Liver (tissue), 9 donors: ENCODE measurements around the gene PITX2. TPM values are rescaled to one million over a fixed set of nuclear protein-coding genes. Genes with fewer than 3 reads are reported as not detected.

ENCODE experiments used
- DNase-seq: peaks from one replicate; pipeline ENCODE4 v3.0.0-alpha.2; 2017; ENCODE audit warnings: low spot score
- H3K27ac ChIP-seq, 2 donors: one replicate each; pipeline ENCODE4 v1.7.0; 2013; ENCODE audit warnings: inconsistent platforms in 2 of 2, low read length in 2 of 2, control low read depth in 1 of 2, low read depth in 1 of 2, mild to moderate bottlenecking in 1 of 2
- H3K27me3 ChIP-seq, 4 donors: one replicate each; pipeline versions ENCODE4 v1.6.1 to v1.7.0; 2013; ENCODE audit warnings: low read length in 3 of 4, inconsistent platforms in 1 of 4, mild to moderate bottlenecking in 1 of 4, moderate library complexity in 1 of 4; ENCODE audit not compliant: control insufficient read depth in 4 of 4, insufficient read depth in 4 of 4
- H3K36me3 ChIP-seq, 4 donors: one replicate each; pipeline versions ENCODE4 v1.6.1 to v1.7.0; 2013; ENCODE audit warnings: low read length in 3 of 4, mild to moderate bottlenecking in 3 of 4, low read depth in 1 of 4, moderate library complexity in 1 of 4; ENCODE audit not compliant: control insufficient read depth in 4 of 4, insufficient read depth in 3 of 4
- H3K4me1 ChIP-seq, 4 donors: one replicate each; pipeline versions ENCODE4 v1.6.1 to v1.7.0; 2013; ENCODE audit warnings: low read length in 3 of 4, mild to moderate bottlenecking in 3 of 4, moderate library complexity in 1 of 4; ENCODE audit not compliant: control insufficient read depth in 4 of 4, insufficient read depth in 4 of 4
- H3K4me3 ChIP-seq, 3 donors: one replicate each; pipeline versions ENCODE4 v1.6.1 to v1.7.0; 2013; ENCODE audit warnings: low read length in 3 of 3, control low read depth in 1 of 3, low read depth in 1 of 3, mild to moderate bottlenecking in 1 of 3
- H3K9ac ChIP-seq, 2 donors: one replicate each; pipeline ENCODE4 v1.7.0; 2013; ENCODE audit warnings: low read length in 2 of 2, mild to moderate bottlenecking in 2 of 2, moderate library complexity in 2 of 2, control low read depth in 1 of 2, low read depth in 1 of 2
- H3K9me3 ChIP-seq, 4 donors: one replicate each; pipeline versions ENCODE4 v1.6.1 to v1.7.0; 2013; ENCODE audit warnings: low read length in 3 of 4; ENCODE audit not compliant: control insufficient read depth in 4 of 4
- GABPA ChIP-seq, 2 donors: IDR thresholded peaks in 1 of 2; conservative IDR thresholded peaks in 1 of 2; 2 replicates each; pipeline ENCODE4 v1.6.1; 2016; ENCODE audit warnings: antibody characterized with exemption in 2 of 2, mild to moderate bottlenecking in 1 of 2, moderate library complexity in 1 of 2
- HNF4A ChIP-seq, 2 donors: conservative IDR thresholded peaks; 2 replicates each; pipeline ENCODE4 v1.6.1; 2016; ENCODE audit warnings: antibody characterized with exemption in 2 of 2, mild to moderate bottlenecking in 2 of 2
- HNF4G ChIP-seq: IDR thresholded peaks from 2 replicates; pipeline ENCODE4 v1.6.1; 2016; ENCODE audit warnings: antibody characterized with exemption
- JUND ChIP-seq, 2 donors: IDR thresholded peaks; 2 replicates each; pipeline ENCODE4 v1.6.1; 2016; ENCODE audit warnings: antibody characterized with exemption in 2 of 2
- MAX ChIP-seq: IDR thresholded peaks from 2 replicates; pipeline ENCODE4 v1.6.1; 2016; ENCODE audit warnings: antibody characterized with exemption
- NR2F2 ChIP-seq: IDR thresholded peaks from 2 replicates; pipeline ENCODE4 v1.6.1; 2016; ENCODE audit warnings: antibody characterized with exemption
- RAD21 ChIP-seq, 2 donors: IDR thresholded peaks; 2 replicates each; pipeline ENCODE4 v1.6.1; 2016; ENCODE audit warnings: antibody characterized with exemption in 2 of 2, mild to moderate bottlenecking in 2 of 2
- TAF1 ChIP-seq: conservative IDR thresholded peaks from 2 replicates; pipeline ENCODE4 v1.6.1; 2016; ENCODE audit warnings: antibody characterized with exemption, mild to moderate bottlenecking
- WGBS: extraction: QIAGEN DNeasy Blood & Tissue Kit; methylation state at CpG from one replicate; pipeline ENCODE4 v1.1.7; 2013; 5-methylcytosine and 5-hydroxymethylcytosine counted together
- polyA plus RNA-seq, 2 donors: library from polyadenylated mRNA; stranded (reverse) in 1 of 2; unstranded in 1 of 2; fragments of 200-250 nt in 1 of 2; fragments of >200 nt in 1 of 2; fragmentation: Nextera tagmentation in 1 of 2; extraction: Ambion mirVana in 1 of 2; gene quantifications; one replicate each; pipeline versions ENCODE4 v1.2.1 to v1.2.3, GENCODE V29; 2013 to 2015
- total RNA-seq, 2 donors: library from RNA; depleted of rRNA; stranded (reverse); fragments of >200 nt; gene quantifications; one replicate each; pipeline ENCODE4 v1.2.3, GENCODE V29; 2014
- TF ChIP-seq, protein P1 (sequence below): fragments of 150-350 bp; IDR thresholded peaks from 2 replicates; pipeline ENCODE4 v1.5.1; 2017; ENCODE audit warnings: improper control_type of control experiment, low read depth, low read length; ENCODE audit not compliant: missing input control
- TF ChIP-seq, protein P2 (sequence below): IDR thresholded peaks from 2 replicates; pipeline ENCODE4 v1.6.1; 2016; ENCODE audit warnings: antibody characterized with exemption
- TF ChIP-seq, protein P3 (sequence below): IDR thresholded peaks from 2 replicates; pipeline ENCODE4 v1.6.1; 2016; ENCODE audit warnings: antibody characterized with exemption, mild to moderate bottlenecking
- donor health status: healthy.
- donor health status: healthy.
- donor health status: healthy.
- donor health status: healthy.
- donor health status: healthy.

Gene PITX2
- total and polyA plus RNA-seq, 4 donors: 0.06 TPM; not detected in 3

GRCh38 chr4:110595583-110595982 is 27.3 kb downstream of the PITX2 start:
- no peak for DNase-seq
- Histone ChIP-seq H3K27ac (no peak overlapping the region), H3K4me3 (no peak overlapping the region), H3K36me3 (no peaks in the 10 kb centered on the region), H3K9ac (no peak overlapping the region), H3K9me3 (peaks cover 3 to 11% (median 7%) of the 10 kb centered on the region in 4 donors), H3K4me1 (no peaks in the 10 kb centered on the region), H3K27me3 (peaks cover 0 to 5% (median under 1%) of the 10 kb centered on the region in 4 donors)
- 78% methylated on average over 1 of the region's 1 CpG for WGBS
- TF ChIP-seq, protein P1, sequence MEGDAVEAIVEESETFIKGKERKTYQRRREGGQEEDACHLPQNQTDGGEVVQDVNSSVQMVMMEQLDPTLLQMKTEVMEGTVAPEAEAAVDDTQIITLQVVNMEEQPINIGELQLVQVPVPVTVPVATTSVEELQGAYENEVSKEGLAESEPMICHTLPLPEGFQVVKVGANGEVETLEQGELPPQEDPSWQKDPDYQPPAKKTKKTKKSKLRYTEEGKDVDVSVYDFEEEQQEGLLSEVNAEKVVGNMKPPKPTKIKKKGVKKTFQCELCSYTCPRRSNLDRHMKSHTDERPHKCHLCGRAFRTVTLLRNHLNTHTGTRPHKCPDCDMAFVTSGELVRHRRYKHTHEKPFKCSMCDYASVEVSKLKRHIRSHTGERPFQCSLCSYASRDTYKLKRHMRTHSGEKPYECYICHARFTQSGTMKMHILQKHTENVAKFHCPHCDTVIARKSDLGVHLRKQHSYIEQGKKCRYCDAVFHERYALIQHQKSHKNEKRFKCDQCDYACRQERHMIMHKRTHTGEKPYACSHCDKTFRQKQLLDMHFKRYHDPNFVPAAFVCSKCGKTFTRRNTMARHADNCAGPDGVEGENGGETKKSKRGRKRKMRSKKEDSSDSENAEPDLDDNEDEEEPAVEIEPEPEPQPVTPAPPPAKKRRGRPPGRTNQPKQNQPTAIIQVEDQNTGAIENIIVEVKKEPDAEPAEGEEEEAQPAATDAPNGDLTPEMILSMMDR: no peak
- TF ChIP-seq GABPA (IDR thresholded peaks at IDR 0.05 in 1 of 2, conservative IDR thresholded peaks at IDR 0.05 in 1 of 2): no peak
- TF ChIP-seq MAX: no peak
- TF ChIP-seq, protein P2, sequence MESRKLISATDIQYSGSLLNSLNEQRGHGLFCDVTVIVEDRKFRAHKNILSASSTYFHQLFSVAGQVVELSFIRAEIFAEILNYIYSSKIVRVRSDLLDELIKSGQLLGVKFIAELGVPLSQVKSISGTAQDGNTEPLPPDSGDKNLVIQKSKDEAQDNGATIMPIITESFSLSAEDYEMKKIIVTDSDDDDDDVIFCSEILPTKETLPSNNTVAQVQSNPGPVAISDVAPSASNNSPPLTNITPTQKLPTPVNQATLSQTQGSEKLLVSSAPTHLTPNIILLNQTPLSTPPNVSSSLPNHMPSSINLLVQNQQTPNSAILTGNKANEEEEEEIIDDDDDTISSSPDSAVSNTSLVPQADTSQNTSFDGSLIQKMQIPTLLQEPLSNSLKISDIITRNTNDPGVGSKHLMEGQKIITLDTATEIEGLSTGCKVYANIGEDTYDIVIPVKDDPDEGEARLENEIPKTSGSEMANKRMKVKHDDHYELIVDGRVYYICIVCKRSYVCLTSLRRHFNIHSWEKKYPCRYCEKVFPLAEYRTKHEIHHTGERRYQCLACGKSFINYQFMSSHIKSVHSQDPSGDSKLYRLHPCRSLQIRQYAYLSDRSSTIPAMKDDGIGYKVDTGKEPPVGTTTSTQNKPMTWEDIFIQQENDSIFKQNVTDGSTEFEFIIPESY: no peak
- TF ChIP-seq NR2F2: no peak

- no peak overlapping the region for H3K9ac ChIP-seq
- peaks cover 0 to 2% (median 0%) of the 10 kb centered on the region in 4 donors for H3K27me3 ChIP-seq
- no peaks in the 10 kb centered on the region for H3K36me3 ChIP-seq
- H3K4me1 ChIP-seq: peaks cover 0 to 5% (median 3%) of the 10 kb centered on the region in 4 donors
- no peak overlapping the region for H3K4me3 ChIP-seq
- no peak for TF ChIP-seq HNF4G
- TF ChIP-seq, protein P3, sequence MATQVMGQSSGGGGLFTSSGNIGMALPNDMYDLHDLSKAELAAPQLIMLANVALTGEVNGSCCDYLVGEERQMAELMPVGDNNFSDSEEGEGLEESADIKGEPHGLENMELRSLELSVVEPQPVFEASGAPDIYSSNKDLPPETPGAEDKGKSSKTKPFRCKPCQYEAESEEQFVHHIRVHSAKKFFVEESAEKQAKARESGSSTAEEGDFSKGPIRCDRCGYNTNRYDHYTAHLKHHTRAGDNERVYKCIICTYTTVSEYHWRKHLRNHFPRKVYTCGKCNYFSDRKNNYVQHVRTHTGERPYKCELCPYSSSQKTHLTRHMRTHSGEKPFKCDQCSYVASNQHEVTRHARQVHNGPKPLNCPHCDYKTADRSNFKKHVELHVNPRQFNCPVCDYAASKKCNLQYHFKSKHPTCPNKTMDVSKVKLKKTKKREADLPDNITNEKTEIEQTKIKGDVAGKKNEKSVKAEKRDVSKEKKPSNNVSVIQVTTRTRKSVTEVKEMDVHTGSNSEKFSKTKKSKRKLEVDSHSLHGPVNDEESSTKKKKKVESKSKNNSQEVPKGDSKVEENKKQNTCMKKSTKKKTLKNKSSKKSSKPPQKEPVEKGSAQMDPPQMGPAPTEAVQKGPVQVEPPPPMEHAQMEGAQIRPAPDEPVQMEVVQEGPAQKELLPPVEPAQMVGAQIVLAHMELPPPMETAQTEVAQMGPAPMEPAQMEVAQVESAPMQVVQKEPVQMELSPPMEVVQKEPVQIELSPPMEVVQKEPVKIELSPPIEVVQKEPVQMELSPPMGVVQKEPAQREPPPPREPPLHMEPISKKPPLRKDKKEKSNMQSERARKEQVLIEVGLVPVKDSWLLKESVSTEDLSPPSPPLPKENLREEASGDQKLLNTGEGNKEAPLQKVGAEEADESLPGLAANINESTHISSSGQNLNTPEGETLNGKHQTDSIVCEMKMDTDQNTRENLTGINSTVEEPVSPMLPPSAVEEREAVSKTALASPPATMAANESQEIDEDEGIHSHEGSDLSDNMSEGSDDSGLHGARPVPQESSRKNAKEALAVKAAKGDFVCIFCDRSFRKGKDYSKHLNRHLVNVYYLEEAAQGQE: no peak
- no peak overlapping the region for H3K27ac ChIP-seq
- no peaks in the 10 kb centered on the region for H3K9me3 ChIP-seq
- DNase-seq: no peak
Measured at GRCh38 chr4:110589297-110589696, 33.6 kb downstream of the PITX2 start.

- Histone ChIP-seq H3K9ac (no peak overlapping the region), H3K27ac (no peak overlapping the region), H3K27me3 (peaks cover 0 to 2% (median 0%) of the 10 kb centered on the region in 4 donors), H3K4me3 (no peak overlapping the region), H3K36me3 (no peaks in the 10 kb centered on the region), H3K4me1 (peaks cover 0 to 5% (median 3%) of the 10 kb centered on the region in 4 donors), H3K9me3 (no peaks in the 10 kb centered on the region)
- 93% methylated on average over 36 of the region's 36 CpGs for WGBS
- no peak for DNase-seq
- no peak for TF ChIP-seq TAF1
- TF ChIP-seq RAD21 (IDR thresholded peaks at IDR 0.05): no peak
- TF ChIP-seq HNF4A (conservative IDR thresholded peaks at IDR 0.05): no peak
- TF ChIP-seq, protein P1: no peak
- TF ChIP-seq GABPA (IDR thresholded peaks at IDR 0.05 in 1 of 2, conservative IDR thresholded peaks at IDR 0.05 in 1 of 2): no peak
- no peak for TF ChIP-seq MAX
- TF ChIP-seq JUND (IDR thresholded peaks at IDR 0.05): no peak
- TF ChIP-seq, protein P3: no peak
Measured at GRCh38 chr4:110587666-110588285, 35.1 kb downstream of the PITX2 start.
